ENCODE results near the gene B4GALT5.

DNA sequence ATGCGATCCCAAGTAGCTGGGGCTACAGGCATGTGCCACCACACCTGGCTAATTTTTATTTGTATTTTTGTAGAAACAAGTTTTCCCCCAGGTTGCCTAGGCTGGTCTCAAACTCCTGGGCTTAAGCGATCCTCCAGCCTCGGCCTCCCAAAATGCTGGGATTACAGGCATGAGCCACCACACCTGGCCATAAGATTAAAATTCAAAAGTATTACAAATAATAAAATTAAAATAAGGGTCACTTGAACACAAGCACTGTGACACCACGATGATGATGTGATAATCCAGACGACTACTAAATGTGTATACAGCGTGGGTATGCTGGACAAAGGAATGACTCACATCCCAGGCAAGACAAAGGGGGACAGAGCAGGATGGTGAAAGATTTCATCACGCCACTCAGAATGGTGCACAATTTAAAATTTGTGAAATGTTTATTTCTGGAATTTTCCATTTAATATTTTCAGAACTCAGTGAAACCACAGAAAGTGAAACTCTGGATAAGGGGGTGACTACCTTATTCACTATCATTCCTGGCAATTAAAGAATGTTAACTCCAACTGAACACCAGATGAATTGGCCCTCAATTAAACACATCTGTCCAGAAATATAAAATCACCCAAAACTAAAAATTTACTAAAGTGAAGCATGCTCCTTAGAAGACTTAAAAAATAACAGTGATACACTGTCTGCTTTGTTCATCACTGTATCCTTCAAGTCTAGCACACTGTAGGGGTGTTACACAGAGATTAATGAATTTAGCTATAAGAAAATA lies 13.1 kb downstream of the B4GALT5 start:
- TF ChIP-seq CTCF (IDR thresholded peaks at IDR 0.05 in 8 of 11, conservative IDR thresholded peaks at IDR 0.05 in 3 of 11) (no peak), POLR2A (IDR thresholded peaks at IDR 0.05) (no peak)

Measured in spleen (tissue), 7 donors.